Left kidney (tissue), 2 donors: ENCODE results near the gene TYW1B. TPM values are rescaled to one million over a fixed set of nuclear protein-coding genes. Genes with fewer than 3 reads are reported as not detected.
"Not testable (repeated sequence)": the region's sequence is repeated elsewhere in the genome, so short reads cannot be mapped to it uniquely, and the experiment has no call there.

Experiments
- DNase-seq: peaks from one replicate; pipeline ENCODE4 v3.0.0-alpha.2; 2013
- polyA plus RNA-seq: library from polyadenylated mRNA; unstranded; fragments of 120-200 nt; gene quantifications from one replicate; pipeline ENCODE4 v1.2.1, GENCODE V29; 2013; ENCODE audit not compliant: insufficient read length

Gene TYW1B
- polyA plus RNA-seq, 1 donor, result 8.6 TPM

GRCh38 chr7:72625721-72626423 lies 202.1 kb downstream of the TYW1B start:
- not testable (repeated sequence) for DNase-seq

GRCh38 chr7:72622532-72622931 lies 205.5 kb downstream of the TYW1B start:
- DNase-seq, result no peak

- not testable (repeated sequence) for DNase-seq
These were observed 206.2 kb downstream of the TYW1B start for GRCh38 chr7:72621761-72622187.

GRCh38 chr7:72620923-72621322 lies 207.1 kb downstream of the TYW1B start:
- DNase-seq, result not testable (repeated sequence)

GRCh38 chr7:72618435-72619180 lies 209.4 kb downstream of the TYW1B start:
- DNase-seq, result not testable (repeated sequence)

GRCh38 chr7:72609761-72610160 lies 218.2 kb downstream of the TYW1B start:
- DNase-seq, result not testable (repeated sequence)

GRCh38 chr7:72607988-72608387 lies 220.0 kb downstream of the TYW1B start:
- DNase-seq, result not testable (repeated sequence)

- DNase-seq, result not testable (repeated sequence)
These were observed 222.1 kb downstream of the TYW1B start for GRCh38 chr7:72605863-72606431.

GRCh38 chr7:72604771-72605611 lies 223.0 kb downstream of the TYW1B start:
- DNase-seq, result not testable (repeated sequence)

- not testable (repeated sequence) for DNase-seq
These were observed 224.5 kb downstream of the TYW1B start for GRCh38 chr7:72603476-72603875.

GRCh38 chr7:72603073-72603472 lies 224.9 kb downstream of the TYW1B start:
- no peak for DNase-seq

- DNase-seq, result not testable (repeated sequence)
These were observed 226.3 kb downstream of the TYW1B start for GRCh38 chr7:72601683-72602082.

GRCh38 chr7:72590023-72590422 lies 238.0 kb downstream of the TYW1B start:
- DNase-seq, result not testable (repeated sequence)

GRCh38 chr7:72587267-72587666 lies 240.7 kb downstream of the TYW1B start:
- DNase-seq, result not testable (repeated sequence)

GRCh38 chr7:72584576-72584975 lies 243.4 kb downstream of the TYW1B start:
- DNase-seq, result not testable (repeated sequence)

- not testable (repeated sequence) for DNase-seq
These were observed 244.2 kb downstream of the TYW1B start for GRCh38 chr7:72583620-72584361.

GRCh38 chr7:72580142-72580770 lies 247.7 kb downstream of the TYW1B start:
- peak; percentile 6 for DNase-seq

GRCh38 chr7:72577107-72577506 lies 250.9 kb downstream of the TYW1B start:
- no peak for DNase-seq

GRCh38 chr7:72561988-72562387 lies 266.0 kb downstream of the TYW1B start:
- DNase-seq, result not testable (repeated sequence)

GRCh38 chr7:72559546-72559945 lies 268.5 kb downstream of the TYW1B start:
- DNase-seq, result not testable (repeated sequence)

GRCh38 chr7:72556733-72557132 lies 271.3 kb downstream of the TYW1B start:
- DNase-seq, result not testable (repeated sequence)
